GM12801 (cell line): ENCODE measurements around the gene CTNNA3.

Experiments
- CTCF ChIP-seq: IDR thresholded peaks from one replicate; pipeline ENCODE4 v1.5.1; 2011; ENCODE audit warnings: control low read depth; ENCODE audit not compliant: insufficient read length; ENCODE audit errors: extremely low read depth

CTNNA3 gene

GRCh38 chr10:66223656-66224055, 1472.3 kb downstream of the CTNNA3 start:
- TF ChIP-seq CTCF: no peak

- TF ChIP-seq CTCF: no peak
Observed at GRCh38 chr10:66222462-66223046, 1473.4 kb downstream of the CTNNA3 start.

- TF ChIP-seq CTCF: no peak
Observed at GRCh38 chr10:66218981-66219587, 1476.9 kb downstream of the CTNNA3 start.

GRCh38 chr10:66218289-66218688, 1477.7 kb downstream of the CTNNA3 start:
- no peak for TF ChIP-seq CTCF

- no peak for TF ChIP-seq CTCF
Observed at GRCh38 chr10:66215920-66216319, 1480.1 kb downstream of the CTNNA3 start.

- no peak for TF ChIP-seq CTCF
Observed at GRCh38 chr10:66214721-66215404, 1481.1 kb downstream of the CTNNA3 start.

GRCh38 chr10:66209025-66209424, 1487.0 kb downstream of the CTNNA3 start:
- TF ChIP-seq CTCF: no peak
